ENCODE results near the gene CARD10. TPM values are rescaled to one million over a fixed set of nuclear protein-coding genes. Genes with fewer than 3 reads are reported as not detected.

CARD10 gene
- polyA plus RNA-seq, 1 of the 3 experiments (the other 2 are of a cell fraction): 14.5 TPM

DNA sequence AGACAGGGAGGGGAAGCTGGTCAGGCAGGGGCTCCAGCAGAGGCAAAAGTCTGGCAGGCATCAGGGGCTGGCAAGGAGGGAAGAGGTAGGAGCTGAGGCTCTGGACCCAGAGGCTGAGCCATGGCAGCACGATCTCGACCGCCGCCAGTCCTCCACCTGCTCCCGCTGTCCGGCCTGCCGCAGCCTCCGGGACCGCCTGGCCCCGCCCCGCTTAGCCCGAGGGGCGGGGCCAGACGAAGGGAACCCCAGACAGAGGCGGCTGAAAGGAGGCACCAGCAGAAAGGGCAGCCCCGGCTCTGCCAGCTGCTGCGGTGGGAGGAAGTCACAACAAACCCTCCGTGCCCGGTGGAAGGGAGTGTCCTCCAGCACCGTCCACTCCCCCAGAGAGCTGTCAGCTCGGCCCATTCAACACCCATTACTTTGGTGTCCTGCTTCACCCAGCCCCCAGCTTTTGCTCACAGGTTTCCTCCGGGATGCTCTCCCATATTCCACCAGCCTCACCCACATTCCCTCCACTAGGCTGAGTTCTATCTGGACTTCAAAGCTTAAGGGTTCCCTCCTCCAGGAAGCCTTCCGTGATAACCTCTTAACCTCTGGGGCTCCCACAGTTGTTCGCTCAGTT, 32.9 kb downstream of the CARD10 start, which contains the start of gene MFNG:
Gene MFNG (minus strand): TSS at position 161 of the 622 bp plus-strand sequence. CDS start 207 bp downstream, outside the sequence.
- H3K9ac ChIP-seq: no peak within 1 kb of the TSS
- CTCF ChIA-PET: interaction anchor here (0.6 to 3.2 kb wide), 9 partner anchors 12 to 226 kb away, joined by 3 to 21 read pairs (median 5); no protein-coding TSS in a partner anchor
- WGBS (ENCODE audit: low lambda C conversion rate): 18% methylated on average over 13 of the region's 24 CpGs

More for the DNA sequence above, 32.9 kb downstream of the CARD10 start, which contains the start of gene MFNG:
- peak; percentile 91 for DNase-seq
- no peaks in the 10 kb centered on the region for H3K9me2 ChIP-seq
- no peaks in the 10 kb centered on the region for H3K9me3 ChIP-seq
- H4K20me1 ChIP-seq (ENCODE audit: insufficient read depth): peaks cover 3% of the 10 kb centered on the region; the same call in 1 of the 2 replicates
- no peak within 1 kb of the TSS for H3K4me3 ChIP-seq (ENCODE audit: low read depth in 2 of 2, low read length in 1 of 2)
- H3K4me2 ChIP-seq: peak within 1 kb of the TSS; percentile 54; the same call in 1 of the 2 replicates
- peaks cover 0 to 13% of the 10 kb centered on the region in 2 experiments; a peak in 1 of 4 replicates for H3K4me1 ChIP-seq (ENCODE audit: control insufficient read depth in 1 of 2, insufficient read depth in 2 of 2, low read depth in 1 of 2, low read length in 1 of 2)
- H3K27ac ChIP-seq (ENCODE audit: low read depth in 2 of 2, low read length in 1 of 2): no peak within 1 kb of the TSS
- no peak within 1 kb of the TSS for H2AFZ ChIP-seq (ENCODE audit: low read depth)
- peaks cover 0 to 3% of the 10 kb centered on the region in 2 experiments for H3K36me3 ChIP-seq (replicated peaks in 1 of 2; ENCODE audit: control insufficient read depth in 1 of 2, insufficient read depth in 2 of 2, low read length in 1 of 2)
- TF ChIP-seq TAF1 (IDR thresholded peaks at IDR 0.05; ENCODE audit: borderline replicate concordance, low read depth, low read length): no peak
- no peak for TF ChIP-seq RCOR1 (IDR thresholded peaks at IDR 0.05; ENCODE audit: low read length)
- no peak for TF ChIP-seq NRF1 (IDR thresholded peaks at IDR 0.05; ENCODE audit: low read depth, low read length)
- TF ChIP-seq, protein P1, sequence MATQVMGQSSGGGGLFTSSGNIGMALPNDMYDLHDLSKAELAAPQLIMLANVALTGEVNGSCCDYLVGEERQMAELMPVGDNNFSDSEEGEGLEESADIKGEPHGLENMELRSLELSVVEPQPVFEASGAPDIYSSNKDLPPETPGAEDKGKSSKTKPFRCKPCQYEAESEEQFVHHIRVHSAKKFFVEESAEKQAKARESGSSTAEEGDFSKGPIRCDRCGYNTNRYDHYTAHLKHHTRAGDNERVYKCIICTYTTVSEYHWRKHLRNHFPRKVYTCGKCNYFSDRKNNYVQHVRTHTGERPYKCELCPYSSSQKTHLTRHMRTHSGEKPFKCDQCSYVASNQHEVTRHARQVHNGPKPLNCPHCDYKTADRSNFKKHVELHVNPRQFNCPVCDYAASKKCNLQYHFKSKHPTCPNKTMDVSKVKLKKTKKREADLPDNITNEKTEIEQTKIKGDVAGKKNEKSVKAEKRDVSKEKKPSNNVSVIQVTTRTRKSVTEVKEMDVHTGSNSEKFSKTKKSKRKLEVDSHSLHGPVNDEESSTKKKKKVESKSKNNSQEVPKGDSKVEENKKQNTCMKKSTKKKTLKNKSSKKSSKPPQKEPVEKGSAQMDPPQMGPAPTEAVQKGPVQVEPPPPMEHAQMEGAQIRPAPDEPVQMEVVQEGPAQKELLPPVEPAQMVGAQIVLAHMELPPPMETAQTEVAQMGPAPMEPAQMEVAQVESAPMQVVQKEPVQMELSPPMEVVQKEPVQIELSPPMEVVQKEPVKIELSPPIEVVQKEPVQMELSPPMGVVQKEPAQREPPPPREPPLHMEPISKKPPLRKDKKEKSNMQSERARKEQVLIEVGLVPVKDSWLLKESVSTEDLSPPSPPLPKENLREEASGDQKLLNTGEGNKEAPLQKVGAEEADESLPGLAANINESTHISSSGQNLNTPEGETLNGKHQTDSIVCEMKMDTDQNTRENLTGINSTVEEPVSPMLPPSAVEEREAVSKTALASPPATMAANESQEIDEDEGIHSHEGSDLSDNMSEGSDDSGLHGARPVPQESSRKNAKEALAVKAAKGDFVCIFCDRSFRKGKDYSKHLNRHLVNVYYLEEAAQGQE (IDR thresholded peaks at IDR 0.05; ENCODE audit: low read depth, low read length): no peak
- TF ChIP-seq RXRA (IDR thresholded peaks at IDR 0.05; ENCODE audit: borderline replicate concordance, low read depth): no peak
- no peak for TF ChIP-seq FOXJ3 (CRISPR knock-in tag; IDR thresholded peaks at IDR 0.05)
- TF ChIP-seq, protein P2, sequence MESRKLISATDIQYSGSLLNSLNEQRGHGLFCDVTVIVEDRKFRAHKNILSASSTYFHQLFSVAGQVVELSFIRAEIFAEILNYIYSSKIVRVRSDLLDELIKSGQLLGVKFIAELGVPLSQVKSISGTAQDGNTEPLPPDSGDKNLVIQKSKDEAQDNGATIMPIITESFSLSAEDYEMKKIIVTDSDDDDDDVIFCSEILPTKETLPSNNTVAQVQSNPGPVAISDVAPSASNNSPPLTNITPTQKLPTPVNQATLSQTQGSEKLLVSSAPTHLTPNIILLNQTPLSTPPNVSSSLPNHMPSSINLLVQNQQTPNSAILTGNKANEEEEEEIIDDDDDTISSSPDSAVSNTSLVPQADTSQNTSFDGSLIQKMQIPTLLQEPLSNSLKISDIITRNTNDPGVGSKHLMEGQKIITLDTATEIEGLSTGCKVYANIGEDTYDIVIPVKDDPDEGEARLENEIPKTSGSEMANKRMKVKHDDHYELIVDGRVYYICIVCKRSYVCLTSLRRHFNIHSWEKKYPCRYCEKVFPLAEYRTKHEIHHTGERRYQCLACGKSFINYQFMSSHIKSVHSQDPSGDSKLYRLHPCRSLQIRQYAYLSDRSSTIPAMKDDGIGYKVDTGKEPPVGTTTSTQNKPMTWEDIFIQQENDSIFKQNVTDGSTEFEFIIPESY (IDR thresholded peaks at IDR 0.05; ENCODE audit: borderline replicate concordance, low read depth): no peak
- TF ChIP-seq MEF2A (IDR thresholded peaks at IDR 0.05; ENCODE audit: borderline replicate concordance, low read depth): no peak
- TF ChIP-seq, protein P3, sequence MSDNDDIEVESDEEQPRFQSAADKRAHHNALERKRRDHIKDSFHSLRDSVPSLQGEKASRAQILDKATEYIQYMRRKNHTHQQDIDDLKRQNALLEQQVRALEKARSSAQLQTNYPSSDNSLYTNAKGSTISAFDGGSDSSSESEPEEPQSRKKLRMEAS (IDR thresholded peaks at IDR 0.05; ENCODE audit: low read depth): no peak
- no peak for TF ChIP-seq EP300 (IDR thresholded peaks at IDR 0.05; ENCODE audit: borderline replicate concordance in 1 of 2, low read depth in 1 of 2, low read length in 1 of 2)
- TF ChIP-seq TEAD4 (IDR thresholded peaks at IDR 0.05; ENCODE audit: borderline replicate concordance, insufficient read depth): no peak
- no peak for TF ChIP-seq SIN3A (IDR thresholded peaks at IDR 0.05; ENCODE audit: borderline replicate concordance, low read depth, low read length)
- TF ChIP-seq GATA2 (CRISPR knock-in tag; IDR thresholded peaks at IDR 0.05): no peak
- TF ChIP-seq ELF1 (IDR thresholded peaks at IDR 0.05): no peak
- TF ChIP-seq TCF12 (IDR thresholded peaks at IDR 0.05): no peak
- POLR2A ChIA-PET: no interaction called here
- H3K79me2 ChIP-seq (ENCODE audit: insufficient read depth): no peaks in the 10 kb centered on the region
- H3F3A ChIP-seq (replicated peaks; ENCODE audit: insufficient read depth): peaks cover 3% of the 10 kb centered on the region
- no peaks in the 10 kb centered on the region for H3K27me3 ChIP-seq (ENCODE audit: insufficient read depth)

All from SK-N-SH (cell line).